Measurements from ENCODE around the gene KCNH4.

The KCNH4 gene

DNA sequence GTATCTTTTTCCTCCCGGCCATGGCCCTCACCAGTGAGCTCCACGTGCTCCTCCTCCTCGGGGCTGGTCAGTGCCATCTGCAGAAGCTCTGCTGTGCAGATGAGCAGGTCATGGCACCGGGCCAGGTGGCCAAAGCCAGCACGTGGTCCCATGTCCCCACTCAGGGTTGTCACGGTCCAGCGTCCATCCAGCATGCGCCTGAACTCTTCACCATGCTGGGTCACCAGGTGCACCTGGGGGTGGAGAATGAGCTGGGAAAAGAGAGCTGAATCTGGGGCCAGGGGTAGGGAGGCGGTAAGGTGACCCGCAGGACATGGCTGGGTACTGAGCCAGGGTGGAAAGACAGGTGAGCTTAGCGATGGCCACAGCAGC lies 69.7 kb downstream of the KCNH4 start:
- Mint-ChIP-seq H3K9me3 (no peaks in the 10 kb centered on the region), H3K27me3 (no peaks in the 10 kb centered on the region), H3K27ac (no peak overlapping the region), H3K4me1 (peaks cover 74% of the 10 kb centered on the region), H3K4me3 (peak overlapping the region; percentile 6 to 94)
- DNase-seq (no peak), ATAC-seq (no peak)

DNA sequence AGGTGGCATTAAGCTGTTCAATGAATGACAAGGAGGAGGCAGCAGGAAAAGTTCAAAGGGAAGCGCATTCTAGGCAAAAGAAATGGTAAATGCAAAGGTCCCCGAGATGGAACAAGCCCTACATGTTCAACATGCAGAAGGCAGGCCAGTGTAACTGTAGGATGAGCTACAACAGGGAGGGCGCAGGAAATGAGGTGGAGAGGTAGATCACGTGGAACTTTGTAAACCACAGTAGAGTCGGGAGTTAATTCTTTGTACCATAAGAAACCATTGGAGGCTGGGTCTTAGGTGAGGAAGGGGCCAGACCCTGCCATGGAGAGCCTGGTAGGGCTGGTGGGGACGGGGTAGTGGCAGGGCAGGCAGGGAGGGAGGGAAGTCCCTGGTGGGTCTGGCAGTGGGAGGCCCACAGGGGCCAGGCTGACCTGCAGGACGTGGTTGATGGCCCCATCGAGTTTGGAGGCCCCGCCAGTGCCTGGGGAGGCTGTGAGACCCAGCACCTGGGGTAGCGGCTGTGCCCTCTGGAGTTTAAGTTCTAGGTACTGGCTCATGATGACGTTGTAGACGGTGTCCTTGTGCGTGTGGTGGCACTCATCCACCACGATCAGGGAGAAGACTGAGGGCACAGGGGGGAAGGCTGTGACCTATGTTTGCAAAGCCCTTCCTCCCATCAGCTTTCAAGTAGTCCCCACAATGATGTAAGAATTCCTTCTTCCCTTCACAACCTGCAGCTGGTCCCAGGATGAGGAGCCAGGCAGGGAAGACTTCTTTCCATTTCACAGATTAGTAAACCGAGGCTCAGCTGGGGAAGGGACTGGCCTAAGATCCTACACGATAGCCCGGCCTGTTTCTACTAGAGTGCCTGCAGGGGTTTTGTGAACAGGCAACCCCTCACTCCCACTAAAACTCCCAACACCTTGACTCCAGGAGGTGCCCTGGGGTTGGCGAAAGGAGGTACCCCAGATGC lies 70.4 kb downstream of the KCNH4 start:
- Mint-ChIP-seq H3K27me3 (no peaks in the 10 kb centered on the region), H3K4me3 (peak overlapping the region; percentile 2 to 94), H3K9me3 (no peaks in the 10 kb centered on the region), H3K4me1 (peaks cover 67% of the 10 kb centered on the region), H3K27ac (peak overlapping the region in 1 of 2 donors; percentile 70)
- ATAC-seq (no peak), DNase-seq (no peak)

DNA sequence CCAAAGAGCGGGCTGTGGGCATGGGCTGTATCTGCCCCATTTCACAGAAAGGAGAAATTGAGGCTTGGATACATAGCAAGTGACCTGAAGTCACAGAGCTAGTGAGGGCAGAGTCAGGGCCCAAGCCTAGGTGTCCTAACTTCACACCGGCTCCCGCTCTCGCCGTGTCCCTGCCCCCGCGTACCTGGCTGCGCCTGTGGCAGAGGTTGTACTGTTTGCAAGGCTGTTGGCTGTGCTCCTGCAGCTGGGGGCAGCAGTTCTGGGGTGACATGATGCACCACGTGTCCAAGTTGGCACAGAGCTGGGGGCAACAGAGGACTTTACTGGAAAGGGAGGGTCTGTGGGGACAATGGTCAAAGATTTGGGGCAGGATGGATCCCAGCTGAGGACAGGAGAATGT lies 71.9 kb downstream of the KCNH4 start:
- H3K9me3 Mint-ChIP-seq, result no peaks in the 10 kb centered on the region
- ATAC-seq (no peak), DNase-seq (no peak)
- H3K4me1 Mint-ChIP-seq, result peaks cover 60% of the 10 kb centered on the region
- H3K27ac Mint-ChIP-seq, result peak overlapping the region in 1 of 2 donors; percentile 65
- H3K27me3 Mint-ChIP-seq, result no peaks in the 10 kb centered on the region
- H3K4me3 Mint-ChIP-seq, result no peak overlapping the region

GRCh38 chr17:42107597-42108576 lies 73.1 kb downstream of the KCNH4 start:
- H3K4me3 Mint-ChIP-seq, result peak overlapping the region; percentile 38 to 70
- peak overlapping the region in 1 of 2 donors; percentile 60 for H3K27ac Mint-ChIP-seq
- peak; percentile 89 to 91 for DNase-seq
- H3K27me3 Mint-ChIP-seq, result no peaks in the 10 kb centered on the region
- ATAC-seq, result peak; percentile 77
- H3K9me3 Mint-ChIP-seq, result no peaks in the 10 kb centered on the region
- H3K4me1 Mint-ChIP-seq, result peaks cover 48% of the 10 kb centered on the region

DNA sequence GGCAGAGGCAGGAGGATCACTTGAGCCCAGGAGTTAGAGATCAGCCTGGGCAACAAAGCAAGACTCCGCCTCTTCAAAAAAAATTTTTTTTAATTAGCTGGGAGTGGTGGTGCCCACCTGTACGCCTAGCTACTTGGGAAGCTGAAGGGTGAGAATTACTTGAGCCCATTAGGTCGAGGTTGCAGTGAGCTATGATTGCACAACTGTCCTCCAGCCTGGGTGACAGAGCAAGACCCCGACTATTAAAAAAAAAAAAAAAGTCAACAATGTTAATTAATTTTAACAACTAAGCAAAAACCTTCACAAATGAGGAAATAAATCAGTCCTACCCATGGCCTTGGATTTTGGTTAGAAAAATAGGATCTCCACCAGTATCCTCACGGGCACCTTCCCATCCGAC lies 73.8 kb downstream of the KCNH4 start:
- Mint-ChIP-seq H3K27ac (no peak overlapping the region), H3K27me3 (no peaks in the 10 kb centered on the region), H3K4me1 (peaks cover 41% of the 10 kb centered on the region), H3K4me3 (peak overlapping the region in 1 of 2 donors; percentile 70), H3K9me3 (no peaks in the 10 kb centered on the region)
- no peak for DNase-seq
- ATAC-seq, result no peak
